AG09309 (cell line): ENCODE results near the gene TBXAS1.

Experiments
- DNase-seq: peaks from one replicate; pipeline ENCODE4 v3.0.0-alpha.2; 2010; ENCODE audit warnings: low read depth
- H3K4me3 ChIP-seq: 2 replicates; pipeline ENCODE4 v1.5.1; 2011; ENCODE audit warnings: mild to moderate bottlenecking, low read depth, low read length, moderate library complexity; ENCODE audit not compliant: control insufficient read depth
- CTCF ChIP-seq: IDR thresholded peaks from 2 replicates; pipeline ENCODE4 v1.5.1; 2011; ENCODE audit warnings: mild to moderate bottlenecking, low read depth, low read length, inconsistent platforms; ENCODE audit not compliant: insufficient read depth, control insufficient read depth; ENCODE audit errors: missing control alignments

The TBXAS1 gene

DNA sequence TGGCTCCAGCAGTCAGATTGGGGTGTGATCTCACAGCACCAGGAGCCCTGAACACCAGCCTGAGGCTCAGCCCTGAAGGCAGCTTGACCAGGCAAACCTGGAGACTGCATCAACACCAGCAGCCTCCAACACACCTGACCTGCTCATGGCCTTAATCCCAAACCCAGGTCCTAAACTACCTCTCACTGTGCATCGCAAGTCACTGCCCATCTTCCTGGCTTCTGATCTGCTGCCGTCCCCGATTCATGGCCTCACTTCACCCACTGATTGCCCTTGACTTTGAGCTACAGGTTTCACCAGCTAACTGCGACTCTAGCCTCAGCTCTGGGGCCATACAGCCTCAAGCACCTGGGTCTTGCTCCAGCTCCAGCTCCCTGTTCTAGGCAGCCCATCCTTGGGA, 184.6 kb downstream of the TBXAS1 start:
- no peak overlapping the region for H3K4me3 ChIP-seq
- no peak for TF ChIP-seq CTCF
- no peak for DNase-seq

DNA sequence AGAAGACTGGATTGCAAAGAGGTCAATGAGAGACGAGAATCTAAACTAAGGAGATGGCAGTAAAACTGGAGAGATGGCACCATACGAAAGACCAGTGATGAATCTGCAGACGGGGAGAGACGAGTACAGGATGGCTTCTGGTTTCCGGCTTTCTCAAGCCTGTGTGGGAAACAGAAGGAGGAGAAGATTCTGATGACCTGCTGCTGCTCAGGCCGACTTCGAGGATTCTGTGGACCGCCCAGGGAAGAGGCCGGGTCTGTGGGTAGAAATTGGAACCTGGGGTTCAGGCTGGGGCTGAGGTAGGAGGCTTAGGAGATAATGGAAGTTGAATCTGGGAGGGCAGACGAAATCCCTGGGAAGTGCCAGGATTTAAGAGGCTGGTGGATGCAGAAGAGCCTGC, 185.1 kb downstream of the TBXAS1 start:
- no peak overlapping the region for H3K4me3 ChIP-seq
- TF ChIP-seq CTCF: no peak
- DNase-seq: no peak

DNA sequence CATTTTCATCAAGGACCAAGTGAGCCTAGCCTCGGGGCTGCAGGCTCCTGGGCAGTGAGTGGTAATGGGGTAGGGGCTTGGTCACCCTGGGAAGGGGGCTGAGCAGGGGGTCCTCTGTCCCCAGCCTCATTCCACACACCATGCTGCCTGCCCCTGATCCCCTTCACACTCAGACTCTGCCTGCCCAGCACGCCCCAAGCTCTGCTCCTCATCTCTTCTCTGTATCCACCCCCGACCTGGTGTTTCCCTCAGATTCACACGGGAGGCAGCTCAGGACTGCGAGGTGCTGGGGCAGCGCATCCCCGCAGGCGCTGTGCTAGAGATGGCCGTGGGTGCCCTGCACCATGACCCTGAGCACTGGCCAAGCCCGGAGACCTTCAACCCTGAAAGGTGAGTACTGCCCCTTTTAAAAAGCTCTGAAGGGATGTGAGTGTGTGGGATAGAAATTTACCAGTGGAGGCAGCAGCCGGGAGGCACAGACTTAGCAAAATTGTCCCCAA, 186.5 kb downstream of the TBXAS1 start:
- TF ChIP-seq CTCF: no peak
- no peak for DNase-seq
- H3K4me3 ChIP-seq: no peak overlapping the region

GRCh38 chr7:140016540-140016939, 187.5 kb downstream of the TBXAS1 start:
- TF ChIP-seq CTCF: no peak
- H3K4me3 ChIP-seq: no peak overlapping the region
- no peak for DNase-seq

DNA sequence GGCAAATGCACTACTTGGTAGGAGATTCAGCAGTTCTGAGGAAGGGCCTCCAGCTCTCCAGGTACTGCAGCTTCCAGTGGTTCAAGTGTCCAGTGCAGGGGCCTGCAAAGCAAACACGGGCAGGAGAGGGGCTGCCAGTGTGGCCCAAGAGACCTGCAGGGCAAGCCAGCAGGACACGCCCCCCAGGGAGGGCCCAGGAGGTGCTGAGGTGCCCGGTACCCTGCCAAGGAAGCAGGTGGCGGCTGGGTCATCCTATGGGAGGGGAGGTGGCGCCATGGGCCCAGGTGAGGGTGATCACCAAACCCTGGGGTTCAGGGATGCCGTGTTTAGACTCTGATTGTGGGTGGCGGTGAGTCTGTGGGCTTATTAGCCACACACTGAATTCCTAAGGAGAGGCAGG, 188.0 kb downstream of the TBXAS1 start:
- no peak for TF ChIP-seq CTCF
- H3K4me3 ChIP-seq: no peak overlapping the region
- no peak for DNase-seq

- no peak for DNase-seq
- no peak for TF ChIP-seq CTCF
- no peak overlapping the region for H3K4me3 ChIP-seq
Measured at GRCh38 chr7:140017543-140017942, 188.5 kb downstream of the TBXAS1 start.
